CD4-positive, alpha-beta T cell (primary cell): Measurements from ENCODE around the gene PID1. TPM values are rescaled to one million over a fixed set of nuclear protein-coding genes. Genes with fewer than 3 reads are reported as not detected.

ENCODE experiments used
- ATAC-seq: fragments of 200-7000 bp; cut with Tn5 transposase; one replicate; pipeline ENCODE4 v1.10.0; 2022; ENCODE audit warnings: mild to moderate bottlenecking; ENCODE audit not compliant: poor library complexity
- CTCF ChIA-PET: fragments of 350-600 bp; sonication (Branson Sonifier 250); formaldehyde crosslinking; loops from one replicate; lab custom pipeline; 2021; ENCODE audit warnings: antibody characterized with exemption, inconsistent platforms; lab: Charles Lee
- POLR2A ChIA-PET: fragments of 350-600 bp; sonication (Branson Sonifier 250); formaldehyde crosslinking; loops from one replicate; lab custom pipeline; 2021; ENCODE audit warnings: antibody characterized with exemption, inconsistent platforms; lab: Charles Lee
- DNase-seq, 14 experiments: peaks; one replicate each; pipeline ENCODE4 v3.0.0-alpha.2; 2013 to 2020; ENCODE audit warnings: mixed read lengths in 2 of 14
- H3K27ac ChIP-seq, 2 donors: one replicate each; pipeline versions ENCODE4 v1.5.1 to v1.7.0; 2013; ENCODE audit warnings: low read length in 2 of 2, low read depth in 1 of 2, mild to moderate bottlenecking in 1 of 2
- H3K27me3 ChIP-seq, 2 experiments: 1 replicate in 1 of 2; 2 replicates in 1 of 2; pipeline versions ENCODE4 v1.6.1 to v1.7.0; 2013; ENCODE audit warnings: low read length in 2 of 2, control low read depth in 1 of 2, mild to moderate bottlenecking in 1 of 2, moderate library complexity in 1 of 2; ENCODE audit not compliant: insufficient read depth in 2 of 2, control insufficient read depth in 1 of 2
- H3K36me3 ChIP-seq: one replicate; pipeline ENCODE4 v1.6.1; 2013; ENCODE audit warnings: low read length, control low read depth; ENCODE audit not compliant: insufficient read depth
- H3K4me1 ChIP-seq: one replicate; pipeline ENCODE4 v1.6.1; 2013; ENCODE audit warnings: low read length, control low read depth; ENCODE audit not compliant: insufficient read depth
- H3K4me3 ChIP-seq: one replicate; pipeline ENCODE4 v1.5.1; 2013; ENCODE audit warnings: mild to moderate bottlenecking, low read length, moderate library complexity
- H3K9me3 ChIP-seq, 2 experiments: 1 replicate in 1 of 2; 2 replicates in 1 of 2; pipeline versions ENCODE4 v1.6.1 to v1.7.0; 2013; ENCODE audit warnings: low read length in 2 of 2, mild to moderate bottlenecking in 2 of 2, control low read depth in 1 of 2, moderate library complexity in 1 of 2; ENCODE audit not compliant: control insufficient read depth in 1 of 2, insufficient read depth in 1 of 2
- H3K27ac Mint-ChIP-seq: one replicate; pipeline ENCODE4 v1.8.0; 2020; ENCODE audit warnings: mixed read lengths
- H3K27me3 Mint-ChIP-seq: one replicate; pipeline ENCODE4 v1.8.0; 2021; ENCODE audit warnings: mixed read lengths
- H3K36me3 Mint-ChIP-seq: one replicate; pipeline ENCODE4 v1.8.0; 2021; ENCODE audit warnings: low read depth, mixed read lengths
- H3K4me1 Mint-ChIP-seq: one replicate; pipeline ENCODE4 v1.8.0; 2021; ENCODE audit warnings: low read depth, mixed read lengths
- H3K4me3 Mint-ChIP-seq: one replicate; pipeline ENCODE4 v1.8.0; 2020; ENCODE audit warnings: mild to moderate bottlenecking, mixed read lengths
- H3K9me3 Mint-ChIP-seq: one replicate; pipeline ENCODE4 v1.8.0; 2020; ENCODE audit warnings: mixed read lengths
- intact Hi-C, 2 experiments: fragments of 100-400 bp; cut with DNase I in 1 of 2; cut with micrococcal nuclease in 1 of 2; formaldehyde crosslinking; loops; one replicate each; pipeline versions ENCODE4 v1.15.1 to v1.9.0; 2023 to 2025; cut with DNase I, micrococcal nuclease
- total RNA-seq, 174 experiments: library from RNA in 2 of 174; stranded (reverse) in 2 of 174; gene quantifications; one replicate each; pipeline ENCODE4 v1.2.3 and lab custom pipeline; 2021 to 2026
- TF ChIP-seq, protein P1 (sequence below): fragments of 200-600 bp; IDR thresholded peaks from one replicate; pipeline ENCODE4 v1.8.0; 2022; ENCODE audit warnings: antibody characterized with exemption, mild to moderate bottlenecking

Gene PID1
- total RNA-seq, 2 experiments from 2014 or later: 0.38 to 0.53 TPM

DNA sequence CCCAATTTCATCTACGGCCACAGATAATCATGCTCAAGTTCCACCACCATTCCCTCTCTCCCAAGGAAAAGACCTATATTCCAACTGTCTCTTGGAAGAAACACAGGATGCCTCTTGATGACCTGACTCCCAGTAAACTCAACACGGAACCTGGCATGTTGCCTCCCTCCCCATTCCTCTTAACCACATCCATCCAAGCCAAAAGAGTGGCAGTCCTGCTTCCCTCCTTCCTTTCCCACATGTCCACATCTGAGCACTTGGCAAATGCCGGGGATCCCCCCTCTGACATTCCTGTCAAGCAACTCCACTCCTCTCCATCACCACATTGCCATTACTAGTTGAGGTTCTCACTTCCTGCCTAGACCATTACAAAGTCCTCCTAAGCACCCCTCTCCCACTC lies 49.4 kb downstream of the PID1 start:
- no peak overlapping the region for H3K4me3 Mint-ChIP-seq

DNA sequence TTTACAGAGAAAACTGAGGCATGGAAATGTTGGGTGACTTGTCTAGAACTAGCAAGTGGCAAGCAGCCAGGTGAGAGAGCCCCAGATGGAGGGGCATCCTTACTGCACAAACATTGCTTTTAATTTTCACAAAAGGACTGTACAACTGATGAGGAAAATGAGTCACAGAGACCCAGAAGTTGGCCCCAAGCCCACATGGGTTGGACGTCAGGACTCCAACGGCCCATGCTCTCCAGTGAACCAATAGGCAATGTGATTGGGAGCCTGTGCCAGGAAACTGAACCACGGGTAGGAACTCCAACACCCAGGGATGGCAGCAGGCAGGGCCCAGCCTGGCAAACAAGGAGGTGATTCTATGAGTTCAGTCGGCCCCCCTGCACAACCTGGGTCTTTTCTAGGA lies 50.8 kb downstream of the PID1 start:
- peaks cover 6% of the 10 kb centered on the region for H3K9me3 Mint-ChIP-seq
- no peak overlapping the region for H3K27ac ChIP-seq
- H3K27ac Mint-ChIP-seq: no peak overlapping the region
- no peaks in the 10 kb centered on the region for H3K4me1 Mint-ChIP-seq
- no peaks in the 10 kb centered on the region for H3K27me3 ChIP-seq
- H3K9me3 ChIP-seq: peaks cover 0 to 3% of the 10 kb centered on the region in 2 experiments
- H3K4me1 ChIP-seq: no peaks in the 10 kb centered on the region
- H3K4me3 Mint-ChIP-seq: no peak overlapping the region
- DNase-seq: no peak
- intact Hi-C loops: no loop called here
- TF ChIP-seq, protein P1, sequence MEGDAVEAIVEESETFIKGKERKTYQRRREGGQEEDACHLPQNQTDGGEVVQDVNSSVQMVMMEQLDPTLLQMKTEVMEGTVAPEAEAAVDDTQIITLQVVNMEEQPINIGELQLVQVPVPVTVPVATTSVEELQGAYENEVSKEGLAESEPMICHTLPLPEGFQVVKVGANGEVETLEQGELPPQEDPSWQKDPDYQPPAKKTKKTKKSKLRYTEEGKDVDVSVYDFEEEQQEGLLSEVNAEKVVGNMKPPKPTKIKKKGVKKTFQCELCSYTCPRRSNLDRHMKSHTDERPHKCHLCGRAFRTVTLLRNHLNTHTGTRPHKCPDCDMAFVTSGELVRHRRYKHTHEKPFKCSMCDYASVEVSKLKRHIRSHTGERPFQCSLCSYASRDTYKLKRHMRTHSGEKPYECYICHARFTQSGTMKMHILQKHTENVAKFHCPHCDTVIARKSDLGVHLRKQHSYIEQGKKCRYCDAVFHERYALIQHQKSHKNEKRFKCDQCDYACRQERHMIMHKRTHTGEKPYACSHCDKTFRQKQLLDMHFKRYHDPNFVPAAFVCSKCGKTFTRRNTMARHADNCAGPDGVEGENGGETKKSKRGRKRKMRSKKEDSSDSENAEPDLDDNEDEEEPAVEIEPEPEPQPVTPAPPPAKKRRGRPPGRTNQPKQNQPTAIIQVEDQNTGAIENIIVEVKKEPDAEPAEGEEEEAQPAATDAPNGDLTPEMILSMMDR: no peak
- no peaks in the 10 kb centered on the region for H3K36me3 Mint-ChIP-seq
- CTCF ChIA-PET: no interaction called here
- H3K27me3 Mint-ChIP-seq: no peaks in the 10 kb centered on the region
- H3K36me3 ChIP-seq: no peaks in the 10 kb centered on the region
- POLR2A ChIA-PET: no interaction called here
- ATAC-seq: no peak
- no peak overlapping the region for H3K4me3 ChIP-seq

More for the DNA sequence above, 49.4 kb downstream of the PID1 start:
- DNase-seq (no peak), ATAC-seq (no peak)
- Mint-ChIP-seq H3K9me3 (peaks cover 6% of the 10 kb centered on the region), H3K36me3 (no peaks in the 10 kb centered on the region), H3K27ac (no peak overlapping the region), H3K27me3 (no peaks in the 10 kb centered on the region), H3K4me1 (no peaks in the 10 kb centered on the region)
- Histone ChIP-seq H3K9me3 (peaks cover 0 to 3% of the 10 kb centered on the region in 2 experiments), H3K27me3 (no peaks in the 10 kb centered on the region), H3K36me3 (no peaks in the 10 kb centered on the region), H3K4me1 (no peaks in the 10 kb centered on the region), H3K4me3 (no peak overlapping the region), H3K27ac (no peak overlapping the region)
- CTCF ChIA-PET: no interaction called here
- intact Hi-C loops: no loop called here
- TF ChIP-seq, protein P1: no peak
- POLR2A ChIA-PET: no interaction called here

DNA sequence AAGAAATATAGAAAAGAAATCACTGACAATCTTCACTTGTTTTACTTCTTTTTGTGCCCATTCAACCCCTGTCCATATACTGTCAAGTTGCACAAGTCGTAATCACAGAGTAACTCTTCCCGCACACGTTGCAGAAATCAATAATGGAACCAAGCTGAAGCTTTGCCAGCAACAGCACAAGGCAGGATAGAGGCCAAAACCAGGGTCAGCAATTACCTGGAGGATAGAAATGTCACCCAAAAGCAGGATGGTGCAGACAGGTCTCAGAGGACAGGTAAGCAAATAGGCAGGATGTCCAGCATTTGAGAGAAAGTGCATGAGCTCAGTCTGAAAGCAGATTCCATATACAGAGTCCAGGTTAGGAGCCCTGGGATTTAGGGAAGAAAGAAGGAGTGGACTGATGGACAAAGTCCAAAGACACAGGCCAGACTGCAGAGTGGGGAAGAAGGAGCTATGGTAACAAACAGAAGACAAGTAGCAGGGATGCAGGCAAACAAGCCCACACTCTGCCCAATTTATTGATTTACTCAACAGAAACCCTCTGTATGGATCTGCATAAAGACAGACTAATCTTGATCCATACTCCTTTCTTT lies 52.7 kb downstream of the PID1 start:
- Histone ChIP-seq H3K4me3 (no peak overlapping the region), H3K27ac (no peak overlapping the region), H3K9me3 (peaks cover 0 to 3% of the 10 kb centered on the region in 2 experiments), H3K4me1 (no peaks in the 10 kb centered on the region), H3K36me3 (no peaks in the 10 kb centered on the region), H3K27me3 (no peaks in the 10 kb centered on the region)
- intact Hi-C loops: no loop called here
- no peak for ATAC-seq
- Mint-ChIP-seq H3K27ac (no peak overlapping the region), H3K4me1 (no peaks in the 10 kb centered on the region), H3K4me3 (no peak overlapping the region), H3K27me3 (no peaks in the 10 kb centered on the region), H3K9me3 (peaks cover 6% of the 10 kb centered on the region), H3K36me3 (no peaks in the 10 kb centered on the region)
- DNase-seq: no peak
- TF ChIP-seq, protein P1: no peak
- POLR2A ChIA-PET: no interaction called here
- CTCF ChIA-PET: no interaction called here
